ENCODE results near the gene LPP. TPM values are rescaled to one million over a fixed set of nuclear protein-coding genes. Genes with fewer than 3 reads are reported as not detected.

LPP gene
- total and polyA plus RNA-seq, 2 of the 13 experiments (the other 11 are each of a cell fraction or from before 2014, with no cell fraction given) = 19.2 to 29.9 TPM

- ChIA-PET POLR2A (no interaction called here), CTCF (ENCODE audit: low intra/inter-chr PET ratio, low total read pairs) (no interaction called here)
- intact Hi-C loops (cut with micrococcal nuclease; ENCODE audit: unreplicated experiment) = no loop called here
- Histone ChIP-seq H3K9ac (ENCODE audit: insufficient read depth, low read depth, low read length) (no peak overlapping the region), H4K20me1 (ENCODE audit: insufficient read depth, low read length) (no peaks in the 10 kb centered on the region), H3K4me1 (ENCODE audit: insufficient read depth, low read length) (peaks cover 19% of the 10 kb centered on the region; the same call in 1 of the 2 replicates), H3K9me3 (ENCODE audit: low read length) (peaks cover 11% of the 10 kb centered on the region; the same call in 1 of the 2 replicates), H2AFZ (ENCODE audit: low read length) (no peak overlapping the region), H3K4me3 (replicated peaks in 1 of 3; ENCODE audit: insufficient read depth in 1 of 3, low read depth in 2 of 3, low read length in 3 of 3) (no peak overlapping the region), H3K27me3 (ENCODE audit: control insufficient read depth in 1 of 2, insufficient read depth in 2 of 2, low read length in 2 of 2) (no peaks in the 10 kb centered on the region), H3K79me2 (ENCODE audit: insufficient read depth, low read length) (no peaks in the 10 kb centered on the region), H3K27ac (ENCODE audit: extremely low read length, insufficient read depth, low read length) (no peak overlapping the region), H3K36me3 (replicated peaks in 1 of 2; ENCODE audit: control insufficient read depth in 1 of 2, insufficient read depth in 2 of 2, low read length in 2 of 2) (no peaks in the 10 kb centered on the region), H3K4me2 (ENCODE audit: low read depth, low read length) (no peak overlapping the region)
- DNase-seq (ENCODE audit: low spot score) = no peak
- in situ Hi-C loops (cut with HindIII; ENCODE audit: extremely low pct_ligation_motif_present, low pct_unique_long_range_greater_than_20kb) = no loop called here
- no TSS peak for BruUV-seq (replicated peaks)
- no peak for FAIRE-seq
- no peak for ATAC-seq
- 88% methylated on average over 1 of the region's 1 CpG for WGBS (ENCODE audit: low lambda C conversion rate)
- TF ChIP-seq ZNF501 (CRISPR knock-in tag; IDR thresholded peaks at IDR 0.05) = no peak
- no peak for TF ChIP-seq KIAA2018 (CRISPR knock-in tag; IDR thresholded peaks at IDR 0.05; ENCODE audit: borderline replicate concordance)
- TF ChIP-seq POGZ (CRISPR knock-in tag; IDR thresholded peaks at IDR 0.05) = no peak
- TF ChIP-seq, protein P1, sequence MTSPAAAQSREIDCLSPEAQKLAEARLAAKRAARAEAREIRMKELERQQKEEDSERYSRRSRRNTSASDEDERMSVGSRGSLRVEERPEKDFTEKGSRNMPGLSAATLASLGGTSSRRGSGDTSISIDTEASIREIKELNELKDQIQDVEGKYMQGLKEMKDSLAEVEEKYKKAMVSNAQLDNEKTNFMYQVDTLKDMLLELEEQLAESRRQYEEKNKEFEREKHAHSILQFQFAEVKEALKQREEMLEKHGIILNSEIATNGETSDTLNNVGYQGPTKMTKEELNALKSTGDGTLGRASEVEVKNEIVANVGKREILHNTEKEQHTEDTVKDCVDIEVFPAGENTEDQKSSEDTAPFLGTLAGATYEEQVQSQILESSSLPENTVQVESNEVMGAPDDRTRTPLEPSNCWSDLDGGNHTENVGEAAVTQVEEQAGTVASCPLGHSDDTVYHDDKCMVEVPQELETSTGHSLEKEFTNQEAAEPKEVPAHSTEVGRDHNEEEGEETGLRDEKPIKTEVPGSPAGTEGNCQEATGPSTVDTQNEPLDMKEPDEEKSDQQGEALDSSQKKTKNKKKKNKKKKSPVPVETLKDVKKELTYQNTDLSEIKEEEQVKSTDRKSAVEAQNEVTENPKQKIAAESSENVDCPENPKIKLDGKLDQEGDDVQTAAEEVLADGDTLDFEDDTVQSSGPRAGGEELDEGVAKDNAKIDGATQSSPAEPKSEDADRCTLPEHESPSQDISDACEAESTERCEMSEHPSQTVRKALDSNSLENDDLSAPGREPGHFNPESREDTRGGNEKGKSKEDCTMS (CRISPR knock-in tag; conservative IDR thresholded peaks at IDR 0.05) = no peak
- TF ChIP-seq GATA4 (IDR thresholded peaks at IDR 0.05; ENCODE audit: borderline replicate concordance, low read depth) = no peak
- TF ChIP-seq, protein P2, sequence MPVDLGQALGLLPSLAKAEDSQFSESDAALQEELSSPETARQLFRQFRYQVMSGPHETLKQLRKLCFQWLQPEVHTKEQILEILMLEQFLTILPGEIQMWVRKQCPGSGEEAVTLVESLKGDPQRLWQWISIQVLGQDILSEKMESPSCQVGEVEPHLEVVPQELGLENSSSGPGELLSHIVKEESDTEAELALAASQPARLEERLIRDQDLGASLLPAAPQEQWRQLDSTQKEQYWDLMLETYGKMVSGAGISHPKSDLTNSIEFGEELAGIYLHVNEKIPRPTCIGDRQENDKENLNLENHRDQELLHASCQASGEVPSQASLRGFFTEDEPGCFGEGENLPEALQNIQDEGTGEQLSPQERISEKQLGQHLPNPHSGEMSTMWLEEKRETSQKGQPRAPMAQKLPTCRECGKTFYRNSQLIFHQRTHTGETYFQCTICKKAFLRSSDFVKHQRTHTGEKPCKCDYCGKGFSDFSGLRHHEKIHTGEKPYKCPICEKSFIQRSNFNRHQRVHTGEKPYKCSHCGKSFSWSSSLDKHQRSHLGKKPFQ (CRISPR knock-in tag; IDR thresholded peaks at IDR 0.05; ENCODE audit: insufficient replicate concordance) = no peak
- TF ChIP-seq PHF8 (CRISPR knock-in tag; IDR thresholded peaks at IDR 0.05) = no peak
- TF ChIP-seq ATM (IDR thresholded peaks at IDR 0.05; ENCODE audit: borderline replicate concordance) = no peak
- no peak for TF ChIP-seq ZKSCAN5 (CRISPR knock-in tag; IDR thresholded peaks at IDR 0.05)
- no peak for TF ChIP-seq NFIB (CRISPR knock-in tag; IDR thresholded peaks at IDR 0.05; ENCODE audit: borderline replicate concordance)
- TF ChIP-seq NFRKB (IDR thresholded peaks at IDR 0.05) = no peak
- TF ChIP-seq ZNF263 (CRISPR knock-in tag; IDR thresholded peaks at IDR 0.05) = no peak
- no peak for TF ChIP-seq ZNF337 (CRISPR knock-in tag; IDR thresholded peaks at IDR 0.05; ENCODE audit: borderline replicate concordance, low read depth)
- no peak for TF ChIP-seq NFE2L2 (IDR thresholded peaks at IDR 0.05; ENCODE audit: low read length)
- no peak for TF ChIP-seq NR3C1 (CRISPR knock-in tag; IDR thresholded peaks at IDR 0.05)
Observed at GRCh38 chr3:188506446-188506845, 352.5 kb downstream of the LPP start.
